Pancreas (tissue), 10 donors: ENCODE data around the gene MMS19. TPM values are rescaled to one million over a fixed set of nuclear protein-coding genes. Genes with fewer than 3 reads are reported as not detected.

Source experiments
- ATAC-seq, 4 donors: fragments of 200-7000 bp; cut with Tn5 transposase; one replicate each; pipeline versions ENCODE4 v1.8.0 to v1.9.1; 2020; ENCODE audit warnings: mild to moderate bottlenecking in 4 of 4, moderate library complexity in 4 of 4
- DNase-seq, 6 donors: peaks; one replicate each; pipeline ENCODE4 v3.0.0-alpha.2; 2020
- FAIRE-seq: peaks from 2 replicates; lab custom pipeline; 2012; peaks lifted over from hg19 to GRCh38; lab: Jason Lieb, UNC
- H3K27ac ChIP-seq, 4 donors: fragments of 200-600 bp; sonication (generic); 1 replicate in 3 of 4; 2 replicates in 1 of 4; pipeline versions ENCODE4 v1.5.0 to v1.8.0; 2020
- H3K27me3 ChIP-seq, 4 donors: fragments of 200-600 bp; one replicate each; pipeline ENCODE4 v1.8.0; 2021
- H3K36me3 ChIP-seq, 3 donors: fragments of 200-600 bp; sonication (generic) in 1 of 3; one replicate each; pipeline versions ENCODE4 v1.5.0 to v1.8.0; 2020 to 2021
- H3K4me1 ChIP-seq, 3 donors: fragments of 200-600 bp; one replicate each; pipeline ENCODE4 v1.8.0; 2021
- H3K4me3 ChIP-seq, 4 donors: fragments of 200-600 bp; sonication (generic) in 2 of 4; one replicate each; pipeline versions ENCODE4 v1.5.0 to v1.8.0; 2020 to 2021
- H3K9me3 ChIP-seq, 4 donors: fragments of 200-600 bp; one replicate each; pipeline ENCODE4 v1.8.0; 2021
- WGBS, 2 donors: extraction: QIAGEN DNeasy Blood & Tissue Kit; methylation state at CpG; one replicate each; pipeline ENCODE4 v1.1.7; 2013; 5-methylcytosine and 5-hydroxymethylcytosine counted together
- intact Hi-C, 3 donors: fragments of 100-400 bp; cut with DNase I; formaldehyde crosslinking; loops; one replicate each; pipeline versions ENCODE4 v1.11.1 to v1.14.2; 2022
- polyA plus RNA-seq, 2 donors: library from polyadenylated mRNA; stranded (reverse); fragments of 200-250 nt; gene quantifications; one replicate each; pipeline ENCODE4 v1.2.3, GENCODE V29; 2013
- total RNA-seq, 6 donors: library from RNA; stranded (reverse); fragmentation: NEBNext Ultra II Directional in 4 of 6; extraction: Animal tissue kit (Norgen Biotek cat#: 25700) in 4 of 6; gene quantifications; one replicate each; pipeline versions ENCODE4 v1.2.1 to v1.2.4, GENCODE V29; 2021 to 2023
- TF ChIP-seq, protein P1 (sequence below), 4 donors: fragments of 200-600 bp; sonication (generic) in 3 of 4; IDR thresholded peaks; one replicate each; pipeline versions ENCODE4 v1.5.0 to v1.8.0; 2021; ENCODE audit warnings: antibody characterized with exemption in 4 of 4
- donor health status: healthy with polysubstance abuse.
- donor health status: DM: no; HTN: no; CAD: no; lungs with moderate emphysema.
- donor health status: DM: no; HTN: no; CAD: no.
- donor health status: control.
- donor health status: control.
- donor health status: Bipolar disorder and iron deficiency.
- donor health status: DM: yes; HTN: yes; CAD: no.
- donor health status: DM: no; HTN: no; CAD: no.
- donor health status: DM: no; HTN: no; CAD: no.
- donor health status: DM: yes; HTN: yes; CAD: no.

Gene MMS19
- total and polyA plus RNA-seq, 8 donors = 18.0 to 65.7 (median 24.6) TPM

DNA sequence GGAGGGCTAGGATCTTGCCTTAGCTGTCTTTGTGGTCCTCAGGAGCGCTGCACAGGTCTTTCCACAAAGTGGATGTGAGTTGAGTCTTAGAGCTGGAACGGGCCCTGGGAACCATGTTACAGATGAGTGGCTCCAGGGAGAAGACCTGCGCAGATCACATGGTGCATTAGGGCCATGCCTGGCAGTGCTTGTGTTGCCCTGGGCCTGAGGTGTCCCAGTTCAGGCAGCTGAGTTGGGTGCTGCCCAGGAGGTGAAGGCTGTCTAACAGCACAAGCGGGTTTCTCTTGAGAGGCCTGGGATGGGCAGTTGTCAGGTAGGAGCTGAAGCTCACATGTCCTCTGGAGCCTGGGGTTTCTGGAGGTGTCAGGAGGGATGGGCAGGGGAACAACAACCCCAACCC, 40.6 kb upstream of the MMS19 start:
- Histone ChIP-seq H3K4me1 (peaks cover 0 to 12% (median 0%) of the 10 kb centered on the region in 3 donors), H3K9me3 (no peaks in the 10 kb centered on the region), H3K27ac (no peak overlapping the region), H3K4me3 (no peak overlapping the region), H3K27me3 (no peaks in the 10 kb centered on the region), H3K36me3 (no peaks in the 10 kb centered on the region)
- TF ChIP-seq, protein P1, sequence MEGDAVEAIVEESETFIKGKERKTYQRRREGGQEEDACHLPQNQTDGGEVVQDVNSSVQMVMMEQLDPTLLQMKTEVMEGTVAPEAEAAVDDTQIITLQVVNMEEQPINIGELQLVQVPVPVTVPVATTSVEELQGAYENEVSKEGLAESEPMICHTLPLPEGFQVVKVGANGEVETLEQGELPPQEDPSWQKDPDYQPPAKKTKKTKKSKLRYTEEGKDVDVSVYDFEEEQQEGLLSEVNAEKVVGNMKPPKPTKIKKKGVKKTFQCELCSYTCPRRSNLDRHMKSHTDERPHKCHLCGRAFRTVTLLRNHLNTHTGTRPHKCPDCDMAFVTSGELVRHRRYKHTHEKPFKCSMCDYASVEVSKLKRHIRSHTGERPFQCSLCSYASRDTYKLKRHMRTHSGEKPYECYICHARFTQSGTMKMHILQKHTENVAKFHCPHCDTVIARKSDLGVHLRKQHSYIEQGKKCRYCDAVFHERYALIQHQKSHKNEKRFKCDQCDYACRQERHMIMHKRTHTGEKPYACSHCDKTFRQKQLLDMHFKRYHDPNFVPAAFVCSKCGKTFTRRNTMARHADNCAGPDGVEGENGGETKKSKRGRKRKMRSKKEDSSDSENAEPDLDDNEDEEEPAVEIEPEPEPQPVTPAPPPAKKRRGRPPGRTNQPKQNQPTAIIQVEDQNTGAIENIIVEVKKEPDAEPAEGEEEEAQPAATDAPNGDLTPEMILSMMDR (IDR thresholded peaks at IDR 0.05) = no peak
- no peak for ATAC-seq
- intact Hi-C loops = no loop called here
- no peak for FAIRE-seq
- DNase-seq = peak in 1 of 6 donors; percentile 20
- WGBS, 2 donors = 94 to 99% methylated on average over 4 of the region's 4 CpGs

DNA sequence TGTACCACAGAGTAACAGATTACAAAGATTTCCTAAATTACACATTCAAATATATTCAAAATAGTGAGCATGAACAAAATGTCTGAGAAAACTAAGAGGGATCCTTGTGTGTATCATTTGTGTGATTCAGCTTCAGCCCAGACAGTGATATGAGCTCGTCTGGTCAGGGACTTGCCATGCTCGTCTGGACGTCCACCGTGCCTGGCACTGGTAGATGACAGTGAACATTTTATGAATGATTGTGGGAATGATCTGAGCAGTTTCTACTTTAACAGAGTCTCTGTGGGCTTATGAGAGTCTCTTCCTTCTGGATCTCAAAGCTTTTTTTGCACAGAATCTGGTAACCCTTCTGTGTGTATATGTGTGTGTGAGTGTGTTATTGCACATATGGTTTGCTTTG, 40.2 kb upstream of the MMS19 start:
- Histone ChIP-seq H3K4me3 (no peak overlapping the region), H3K27me3 (no peaks in the 10 kb centered on the region), H3K4me1 (peaks cover 0 to 12% (median 0%) of the 10 kb centered on the region in 3 donors), H3K9me3 (no peaks in the 10 kb centered on the region), H3K27ac (no peak overlapping the region), H3K36me3 (no peaks in the 10 kb centered on the region)
- no peak for FAIRE-seq
- TF ChIP-seq, protein P1 (IDR thresholded peaks at IDR 0.05) = no peak
- no peak for DNase-seq
- intact Hi-C loops = no loop called here
- WGBS, 2 donors = 68 to 69% methylated on average over 4 of the region's 4 CpGs
- ATAC-seq = no peak

DNA sequence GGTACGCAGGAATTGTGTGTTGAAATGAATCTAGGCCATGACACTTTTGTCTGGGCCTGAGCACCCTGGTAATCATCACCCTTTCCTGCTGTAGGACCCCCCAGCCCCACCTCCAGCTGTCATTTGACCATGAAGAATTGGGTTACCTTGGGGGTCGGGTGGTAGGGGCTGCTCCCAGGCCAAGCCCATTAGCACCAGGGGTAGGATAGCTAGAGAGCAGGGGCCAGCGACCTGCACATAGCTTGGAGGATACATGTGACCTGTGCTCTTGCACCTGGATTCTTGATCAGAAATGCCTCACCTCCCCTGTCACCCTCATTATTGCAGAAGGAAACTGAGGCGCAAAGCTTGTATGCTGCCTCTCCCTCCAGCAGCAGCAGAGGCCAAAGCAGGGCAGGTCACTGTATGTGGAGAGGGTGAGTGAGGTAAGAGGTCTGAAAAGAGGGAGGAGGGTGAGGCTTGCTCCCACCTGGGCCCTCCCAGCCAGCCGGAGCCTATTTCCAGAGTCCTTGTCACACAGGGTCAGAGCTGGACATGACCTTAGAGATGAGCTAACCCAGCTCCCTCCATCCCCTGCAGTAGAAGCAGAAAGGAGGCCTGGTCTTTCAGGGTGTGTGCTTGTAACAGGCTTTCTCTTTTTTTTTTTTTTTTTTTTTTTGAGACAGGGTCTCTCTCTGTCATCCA, 39.1 kb upstream of the MMS19 start:
- no peaks in the 10 kb centered on the region for H3K27me3 ChIP-seq
- FAIRE-seq (no peak), ATAC-seq (no peak), DNase-seq (no peak)
- 90% methylated on average over 5 of the region's 5 CpGs for WGBS, 2 donors
- TF ChIP-seq, protein P1 (IDR thresholded peaks at IDR 0.05) = no peak
- intact Hi-C loops = no loop called here
- peaks cover 0 to 5% (median 0%) of the 10 kb centered on the region in 3 donors for H3K4me1 ChIP-seq
- H3K9me3 ChIP-seq = no peaks in the 10 kb centered on the region
- no peaks in the 10 kb centered on the region for H3K36me3 ChIP-seq
- no peak overlapping the region for H3K4me3 ChIP-seq
- H3K27ac ChIP-seq = no peak overlapping the region

DNA sequence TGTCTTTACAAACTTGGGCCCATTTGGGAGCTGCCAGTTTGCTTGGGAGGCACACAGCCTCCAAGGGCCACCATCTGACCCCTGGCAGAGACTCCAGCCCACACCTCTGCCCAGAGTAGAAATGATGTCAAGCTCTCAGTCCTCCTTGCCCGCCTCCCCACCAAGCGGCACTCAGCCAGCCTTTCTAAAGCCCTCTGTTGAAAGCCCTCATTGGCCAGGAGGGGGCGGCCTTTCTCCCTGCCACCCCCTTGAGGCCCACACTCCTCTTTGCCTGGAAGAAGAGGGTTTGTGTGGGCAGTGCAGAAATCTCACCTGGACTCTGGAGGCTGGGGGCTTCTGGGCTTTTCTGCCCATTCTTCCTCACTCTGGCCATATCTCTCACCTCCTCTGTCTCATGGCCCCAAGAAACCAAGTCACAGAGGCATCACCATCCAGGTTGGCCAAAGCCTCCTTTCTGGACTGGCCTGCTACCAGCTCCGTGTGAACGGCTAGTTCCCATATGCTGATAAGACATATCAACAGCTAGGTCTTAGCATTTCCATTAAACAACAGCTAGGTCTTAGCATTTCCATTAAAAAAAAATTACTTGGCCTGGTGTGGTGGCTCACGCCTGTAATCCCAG, 36.6 kb upstream of the MMS19 start:
- WGBS, 2 donors = 70% methylated on average over 6 of the region's 6 CpGs
- H3K36me3 ChIP-seq = no peaks in the 10 kb centered on the region
- no peak for FAIRE-seq

More for the DNA sequence above, 36.6 kb upstream of the MMS19 start:
- ATAC-seq (peak in 3 of 4 donors; percentile 30 to 52 (median 43)), DNase-seq (no peak)
- no peak overlapping the region for H3K4me3 ChIP-seq
- TF ChIP-seq, protein P1 (IDR thresholded peaks at IDR 0.05) = no peak
- no peaks in the 10 kb centered on the region for H3K9me3 ChIP-seq
- H3K27ac ChIP-seq = no peak overlapping the region
- no peaks in the 10 kb centered on the region for H3K4me1 ChIP-seq
- H3K27me3 ChIP-seq = no peaks in the 10 kb centered on the region
- intact Hi-C loops = no loop called here
